Measurements from ENCODE around the gene CAMTA1. TPM values are rescaled to one million over a fixed set of nuclear protein-coding genes. Genes with fewer than 3 reads are reported as not detected.

CAMTA1 gene
- total RNA-seq, 1 experiment from 2014 or later: 50.3 TPM

- Mint-ChIP-seq H3K9me3 (ENCODE audit: low read depth, unreplicated experiment) (no peaks in the 10 kb centered on the region), H3K27ac (ENCODE audit: unreplicated experiment) (no peak overlapping the region), H3K4me3 (ENCODE audit: low read depth, unreplicated experiment) (no peak overlapping the region), H3K4me1 (ENCODE audit: low read depth, unreplicated experiment) (no peaks in the 10 kb centered on the region), H3K27me3 (ENCODE audit: unreplicated experiment) (peaks cover 10% of the 10 kb centered on the region), H3K36me3 (ENCODE audit: insufficient read depth, unreplicated experiment) (no peaks in the 10 kb centered on the region)
- intact Hi-C loops (cut with micrococcal nuclease; ENCODE audit: unreplicated experiment): no loop called here
- CTCF ChIA-PET: interaction anchor here (0.6 kb wide), 1 partner anchor 321 kb away, joined by 4 read pairs; no protein-coding TSS in a partner anchor
- TF ChIP-seq CTCF (IDR thresholded peaks at IDR 0.05; ENCODE audit: unreplicated experiment): no peak
- no peak for DNase-seq
- no TSS peak for BruUV-seq (replicated peaks)
These were observed 443.2 kb downstream of the CAMTA1 start for GRCh38 chr1:7228252-7228961.

GRCh38 chr1:7229186-7229585 is 443.9 kb downstream of the CAMTA1 start:
- no TSS peak for BruUV-seq (replicated peaks)
- no peak for TF ChIP-seq CTCF (IDR thresholded peaks at IDR 0.05; ENCODE audit: unreplicated experiment)
- Mint-ChIP-seq H3K36me3 (ENCODE audit: insufficient read depth, unreplicated experiment) (no peaks in the 10 kb centered on the region), H3K4me3 (ENCODE audit: low read depth, unreplicated experiment) (no peak overlapping the region), H3K9me3 (ENCODE audit: low read depth, unreplicated experiment) (no peaks in the 10 kb centered on the region), H3K27me3 (ENCODE audit: unreplicated experiment) (peaks cover 10% of the 10 kb centered on the region), H3K4me1 (ENCODE audit: low read depth, unreplicated experiment) (no peaks in the 10 kb centered on the region), H3K27ac (ENCODE audit: unreplicated experiment) (no peak overlapping the region)
- CTCF ChIA-PET: interaction anchor here (0.6 kb wide), 1 partner anchor 320 kb away, joined by 4 read pairs; no protein-coding TSS in a partner anchor
- no peak for DNase-seq
- intact Hi-C loops (cut with micrococcal nuclease; ENCODE audit: unreplicated experiment): no loop called here

- Mint-ChIP-seq H3K4me1 (ENCODE audit: low read depth, unreplicated experiment) (no peaks in the 10 kb centered on the region), H3K27ac (ENCODE audit: unreplicated experiment) (no peak overlapping the region), H3K4me3 (ENCODE audit: low read depth, unreplicated experiment) (no peak overlapping the region), H3K36me3 (ENCODE audit: insufficient read depth, unreplicated experiment) (no peaks in the 10 kb centered on the region), H3K9me3 (ENCODE audit: low read depth, unreplicated experiment) (no peaks in the 10 kb centered on the region), H3K27me3 (ENCODE audit: unreplicated experiment) (peaks cover 10% of the 10 kb centered on the region)
- no peak for DNase-seq
- intact Hi-C loops (cut with micrococcal nuclease; ENCODE audit: unreplicated experiment): no loop called here
- BruUV-seq (replicated peaks): no TSS peak
- CTCF ChIA-PET: interaction anchor here (0.6 kb wide), 1 partner anchor 310 kb away, joined by 6 read pairs; no protein-coding TSS in a partner anchor
- no peak for TF ChIP-seq CTCF (IDR thresholded peaks at IDR 0.05; ENCODE audit: unreplicated experiment)
These were observed 444.7 kb downstream of the CAMTA1 start for GRCh38 chr1:7229696-7230631.

GRCh38 chr1:7232441-7233236 is 447.4 kb downstream of the CAMTA1 start:
- no peak for TF ChIP-seq CTCF (IDR thresholded peaks at IDR 0.05; ENCODE audit: unreplicated experiment)
- no peak for DNase-seq
- H3K27me3 Mint-ChIP-seq (ENCODE audit: unreplicated experiment): peaks cover 10% of the 10 kb centered on the region
- no peak overlapping the region for H3K27ac Mint-ChIP-seq (ENCODE audit: unreplicated experiment)
- BruUV-seq (replicated peaks): no TSS peak
- CTCF ChIA-PET: no interaction called here
- intact Hi-C loops (cut with micrococcal nuclease; ENCODE audit: unreplicated experiment): no loop called here
- no peaks in the 10 kb centered on the region for H3K36me3 Mint-ChIP-seq (ENCODE audit: insufficient read depth, unreplicated experiment)
- no peaks in the 10 kb centered on the region for H3K9me3 Mint-ChIP-seq (ENCODE audit: low read depth, unreplicated experiment)
- H3K4me1 Mint-ChIP-seq (ENCODE audit: low read depth, unreplicated experiment): no peaks in the 10 kb centered on the region
- no peak overlapping the region for H3K4me3 Mint-ChIP-seq (ENCODE audit: low read depth, unreplicated experiment)
